ENCODE data around the gene ADAMTS17. TPM values are rescaled to one million over a fixed set of nuclear protein-coding genes. Genes with fewer than 3 reads are reported as not detected.

ADAMTS17 gene
- total RNA-seq, 1 donor from 2014 or later, result 1.5 TPM

GRCh38 chr15:100230784-100231183, 111.0 kb downstream of the ADAMTS17 start:
- H3K4me1 ChIP-seq, result no peaks in the 10 kb centered on the region
- H3K4me1 Mint-ChIP-seq, result peaks cover 4% of the 10 kb centered on the region

GRCh38 chr15:100229181-100230163, 112.3 kb downstream of the ADAMTS17 start:
- Histone ChIP-seq H3K9me3 (ENCODE audit: low read depth) (no peaks in the 10 kb centered on the region), H4K20me1 (ENCODE audit: low read depth) (no peaks in the 10 kb centered on the region), H3K4me1 (no peaks in the 10 kb centered on the region), H3F3A (ENCODE audit: low read depth) (no peaks in the 10 kb centered on the region), H3K4me3 (no peak overlapping the region), H3K27ac (no peak overlapping the region), H3K4me2 (no peak overlapping the region), H3K9ac (no peak overlapping the region), H3K27me3 (no peaks in the 10 kb centered on the region), H3K79me2 (ENCODE audit: low read depth) (no peaks in the 10 kb centered on the region), H2AFZ (replicated peaks) (no peak overlapping the region), H3K36me3 (no peaks in the 10 kb centered on the region)
- no peaks in the 10 kb centered on the region for H3K36me3 Mint-ChIP-seq
- no peaks in the 10 kb centered on the region for H3K9me3 Mint-ChIP-seq
- TF ChIP-seq EZH2 (IDR thresholded peaks at IDR 0.05) (no peak), CTCF (IDR thresholded peaks at IDR 0.05) (no peak), EZH2phosphoT487 (IDR thresholded peaks at IDR 0.05) (no peak)
- no peak for DNase-seq (ENCODE audit: low spot score)
- H3K27me3 Mint-ChIP-seq (ENCODE audit: insufficient read depth, low read depth), result peaks cover 12% of the 10 kb centered on the region
- no peak overlapping the region for H3K27ac Mint-ChIP-seq
- peaks cover 12% of the 10 kb centered on the region for H3K4me1 Mint-ChIP-seq
- no peak overlapping the region for H3K4me3 Mint-ChIP-seq

More at GRCh38 chr15:100230784-100231183, 111.0 kb downstream of the ADAMTS17 start:
- no peaks in the 10 kb centered on the region for H3K9me3 ChIP-seq (ENCODE audit: low read depth)
- TF ChIP-seq CTCF (IDR thresholded peaks at IDR 0.05) (no peak), EZH2 (IDR thresholded peaks at IDR 0.05) (no peak), EZH2phosphoT487 (IDR thresholded peaks at IDR 0.05) (no peak)
- no peak overlapping the region for H3K27ac ChIP-seq
- H3K4me2 ChIP-seq, result no peak overlapping the region
- H3K36me3 ChIP-seq, result no peaks in the 10 kb centered on the region
- H3K79me2 ChIP-seq (ENCODE audit: low read depth), result no peaks in the 10 kb centered on the region
- no peaks in the 10 kb centered on the region for H3K9me3 Mint-ChIP-seq
- no peak overlapping the region for H3K4me3 ChIP-seq
- H3K36me3 Mint-ChIP-seq, result no peaks in the 10 kb centered on the region
- H2AFZ ChIP-seq (replicated peaks), result no peak overlapping the region
- H3K27ac Mint-ChIP-seq, result no peak overlapping the region
- peaks cover 12% of the 10 kb centered on the region for H3K27me3 Mint-ChIP-seq (ENCODE audit: insufficient read depth, low read depth)
- H3K9ac ChIP-seq, result no peak overlapping the region
- no peaks in the 10 kb centered on the region for H3F3A ChIP-seq (ENCODE audit: low read depth)
- H3K27me3 ChIP-seq, result no peaks in the 10 kb centered on the region
- no peaks in the 10 kb centered on the region for H4K20me1 ChIP-seq (ENCODE audit: low read depth)
- no peak overlapping the region for H3K4me3 Mint-ChIP-seq
- DNase-seq (ENCODE audit: low spot score), result no peak

- Histone ChIP-seq H2AFZ (replicated peaks) (no peak overlapping the region), H3K27me3 (no peaks in the 10 kb centered on the region), H3K9me3 (ENCODE audit: low read depth) (no peaks in the 10 kb centered on the region), H3K9ac (no peak overlapping the region), H4K20me1 (ENCODE audit: low read depth) (no peaks in the 10 kb centered on the region), H3K4me3 (no peak overlapping the region), H3K27ac (no peak overlapping the region), H3K4me1 (no peaks in the 10 kb centered on the region), H3F3A (ENCODE audit: low read depth) (no peaks in the 10 kb centered on the region), H3K79me2 (ENCODE audit: low read depth) (no peaks in the 10 kb centered on the region), H3K36me3 (no peaks in the 10 kb centered on the region), H3K4me2 (no peak overlapping the region)
- Mint-ChIP-seq H3K27ac (no peak overlapping the region), H3K4me1 (peaks cover 19% of the 10 kb centered on the region), H3K9me3 (no peaks in the 10 kb centered on the region), H3K27me3 (ENCODE audit: insufficient read depth, low read depth) (peaks cover 10% of the 10 kb centered on the region), H3K36me3 (no peaks in the 10 kb centered on the region), H3K4me3 (no peak overlapping the region)
- no peak for DNase-seq (ENCODE audit: low spot score)
- no peak for TF ChIP-seq EZH2phosphoT487 (IDR thresholded peaks at IDR 0.05)
These were observed 114.0 kb downstream of the ADAMTS17 start for GRCh38 chr15:100227781-100228180.

DNA sequence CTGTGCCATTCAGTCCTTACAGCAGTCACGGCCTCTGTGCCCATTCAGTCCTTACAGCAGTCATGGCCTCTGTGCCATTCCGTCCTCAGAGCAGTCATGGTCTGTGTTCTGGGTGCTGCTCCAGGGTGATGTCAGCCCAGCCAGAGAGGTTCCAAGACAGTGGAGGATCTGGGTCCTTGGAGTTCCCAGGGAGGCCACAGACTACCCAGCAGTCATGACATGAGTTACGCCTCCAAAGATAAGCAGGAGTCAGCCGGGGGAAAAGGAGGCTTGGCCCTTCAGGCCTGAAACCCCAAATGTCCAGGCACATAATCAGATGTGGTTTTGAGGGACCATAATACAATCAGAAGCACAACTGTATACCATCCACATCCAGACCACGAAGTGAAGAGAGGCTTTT, 115.7 kb downstream of the ADAMTS17 start:
- Mint-ChIP-seq H3K9me3 (no peaks in the 10 kb centered on the region), H3K27me3 (ENCODE audit: insufficient read depth, low read depth) (peaks cover 8% of the 10 kb centered on the region), H3K27ac (no peak overlapping the region)

More for the DNA sequence above, 115.7 kb downstream of the ADAMTS17 start:
- no peaks in the 10 kb centered on the region for H3K36me3 ChIP-seq
- H3K27ac ChIP-seq, result no peak overlapping the region
- H2AFZ ChIP-seq (replicated peaks), result no peak overlapping the region
- H4K20me1 ChIP-seq (ENCODE audit: low read depth), result no peaks in the 10 kb centered on the region
- Mint-ChIP-seq H3K4me3 (no peak overlapping the region), H3K36me3 (no peaks in the 10 kb centered on the region), H3K4me1 (peaks cover 19% of the 10 kb centered on the region)
- H3K79me2 ChIP-seq (ENCODE audit: low read depth), result no peaks in the 10 kb centered on the region
- H3K4me1 ChIP-seq, result no peaks in the 10 kb centered on the region
- no peaks in the 10 kb centered on the region for H3F3A ChIP-seq (ENCODE audit: low read depth)
- H3K27me3 ChIP-seq, result no peaks in the 10 kb centered on the region
- H3K4me3 ChIP-seq, result no peak overlapping the region
- no peaks in the 10 kb centered on the region for H3K9me3 ChIP-seq (ENCODE audit: low read depth)
- TF ChIP-seq EZH2phosphoT487 (IDR thresholded peaks at IDR 0.05) (no peak), EZH2 (IDR thresholded peaks at IDR 0.05) (no peak)
- H3K9ac ChIP-seq, result no peak overlapping the region
- DNase-seq (ENCODE audit: low spot score), result no peak
- no peak overlapping the region for H3K4me2 ChIP-seq

Data from neural progenitor cell (in vitro differentiated cells).